ENCODE data around the gene RSPO1.

The RSPO1 gene

DNA sequence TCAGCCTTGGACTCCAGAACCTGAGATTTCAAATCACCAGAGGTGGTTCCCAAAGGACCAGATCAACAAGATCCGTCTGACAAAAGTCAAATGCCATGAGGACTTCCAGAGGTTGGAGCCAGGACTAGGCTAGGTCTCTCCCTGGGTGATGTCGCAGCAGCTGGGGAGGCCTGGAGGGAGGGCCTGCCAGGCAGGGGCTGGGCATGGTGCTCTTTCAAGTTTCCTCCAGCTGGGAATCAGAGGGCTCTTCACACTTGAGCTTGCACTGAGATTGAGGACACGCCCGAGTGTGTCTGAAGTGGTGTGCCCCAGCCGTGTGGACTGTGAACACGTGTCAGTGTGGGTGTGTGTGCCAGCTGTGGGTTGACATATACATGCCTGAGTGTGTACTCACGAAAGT lies 21.3 kb upstream of the RSPO1 start:
- no peak for FAIRE-seq

DNA sequence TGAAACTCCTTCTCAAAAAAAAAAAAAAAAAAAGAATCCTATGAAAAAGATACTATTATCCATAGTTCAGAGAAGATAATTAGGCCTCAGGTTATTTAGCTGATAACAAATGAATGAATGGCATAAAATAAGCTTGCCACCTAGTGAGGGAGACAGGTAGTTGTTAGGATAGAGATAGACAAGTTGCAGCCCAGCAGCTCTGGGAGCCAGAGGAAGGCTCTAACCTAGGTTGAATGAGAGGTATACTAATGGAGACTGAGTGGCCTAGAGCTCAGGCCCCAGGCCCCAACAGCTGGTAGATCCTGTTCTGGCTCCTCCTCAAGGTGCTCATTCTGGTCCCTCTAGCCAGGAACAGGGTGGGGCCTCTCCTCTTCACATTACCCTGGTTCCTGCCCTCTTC lies 20.6 kb upstream of the RSPO1 start:
- FAIRE-seq, result no peak

DNA sequence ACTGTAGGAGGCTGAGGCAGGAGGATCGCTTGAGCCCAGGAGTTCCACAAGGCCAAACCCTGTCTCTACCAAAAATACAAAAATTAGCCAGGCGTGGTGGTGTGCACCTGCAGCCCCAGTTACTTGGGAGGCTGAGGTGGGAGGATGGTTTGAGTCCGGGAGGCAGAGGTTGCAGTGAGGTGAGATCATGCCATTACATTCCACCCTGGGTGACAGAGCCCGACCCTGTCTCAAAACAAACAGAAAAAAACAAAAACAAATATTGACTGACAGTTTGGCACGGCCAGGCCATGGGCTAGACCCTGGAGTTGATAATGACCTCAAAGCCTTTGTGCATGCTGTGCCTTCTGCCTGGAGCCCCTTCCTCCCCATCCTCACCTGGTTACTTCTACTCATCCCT lies 19.2 kb upstream of the RSPO1 start:
- FAIRE-seq, result no peak

DNA sequence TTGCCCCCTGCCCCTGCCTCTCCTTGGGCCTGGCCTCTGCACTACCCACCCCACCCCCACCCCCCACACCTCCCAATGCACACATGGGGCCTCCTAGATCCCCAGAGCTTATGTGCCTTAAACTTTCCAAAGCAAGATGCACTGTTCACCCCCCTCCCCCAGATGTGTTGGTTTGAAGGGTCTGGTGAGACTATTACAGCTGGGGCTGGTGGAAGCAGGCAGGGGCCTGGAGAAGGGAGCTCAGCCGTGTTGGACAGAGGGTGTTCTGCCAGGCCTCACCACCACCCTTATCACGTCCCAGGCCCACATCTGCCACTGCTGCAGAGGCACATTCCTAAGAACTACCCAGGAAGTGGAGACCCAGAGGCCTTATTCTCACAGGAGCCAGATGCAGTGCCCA lies 18.3 kb upstream of the RSPO1 start:
- no peak for FAIRE-seq

DNA sequence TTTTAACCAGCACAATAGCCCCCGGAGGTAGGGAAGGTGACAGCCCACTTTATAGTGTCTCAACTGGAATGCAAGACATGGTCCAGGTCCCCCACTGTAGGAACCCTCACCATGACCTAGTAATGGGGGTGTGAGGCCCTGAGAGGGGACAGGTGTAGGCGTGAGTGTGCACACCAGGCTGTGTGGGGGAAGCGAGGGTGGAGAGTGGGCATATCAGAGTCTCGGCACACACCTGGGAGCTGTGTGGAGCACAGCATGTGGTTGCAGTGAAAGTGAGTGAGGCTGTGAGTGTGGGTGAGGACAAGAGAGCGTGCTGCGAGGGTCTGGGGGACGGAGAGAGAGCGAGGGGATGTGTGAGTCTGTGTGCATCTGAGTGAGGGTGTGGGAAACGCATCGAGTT lies 17.1 kb upstream of the RSPO1 start:
- FAIRE-seq, result no peak

DNA sequence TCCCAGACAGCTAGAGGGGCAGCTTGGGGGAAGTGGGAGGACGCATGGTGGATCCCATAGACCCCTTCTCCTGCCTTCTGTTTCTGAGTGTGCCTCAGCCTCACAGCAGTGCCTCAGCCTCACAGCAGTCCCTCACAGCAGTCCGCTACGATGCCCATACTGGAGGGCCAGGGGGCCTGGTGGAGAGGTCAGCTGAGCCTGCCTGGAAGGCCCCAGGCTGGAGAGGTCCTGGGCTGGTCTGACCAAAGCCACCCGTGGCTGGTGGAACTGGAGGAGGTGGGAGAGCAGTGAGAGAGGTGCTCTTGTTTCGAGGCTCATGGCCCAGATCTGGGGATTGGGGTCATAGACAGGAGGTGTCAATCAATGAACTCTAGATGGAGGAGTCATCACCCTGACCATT lies 16.0 kb upstream of the RSPO1 start:
- FAIRE-seq, result no peak

DNA sequence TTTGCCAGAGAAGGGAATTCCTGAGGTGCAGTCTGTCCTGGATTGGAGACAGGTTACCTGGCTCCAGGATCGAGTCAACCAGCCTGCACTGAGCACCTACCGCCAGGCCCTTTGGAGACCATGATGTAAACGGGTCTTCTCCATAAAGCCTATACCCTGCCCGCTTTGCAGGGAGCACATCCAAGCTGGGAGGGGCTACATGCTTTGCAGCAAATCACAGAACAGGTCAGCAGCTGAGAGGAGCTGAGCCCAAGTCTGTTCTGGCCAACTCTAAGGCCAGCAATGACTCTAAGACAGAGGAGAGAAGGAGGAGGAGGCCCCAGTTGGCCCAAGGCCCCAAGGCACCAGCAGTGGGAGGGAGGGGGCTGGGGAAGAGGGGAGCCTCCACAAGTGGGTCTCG lies 15.5 kb upstream of the RSPO1 start:
- no peak for FAIRE-seq

DNA sequence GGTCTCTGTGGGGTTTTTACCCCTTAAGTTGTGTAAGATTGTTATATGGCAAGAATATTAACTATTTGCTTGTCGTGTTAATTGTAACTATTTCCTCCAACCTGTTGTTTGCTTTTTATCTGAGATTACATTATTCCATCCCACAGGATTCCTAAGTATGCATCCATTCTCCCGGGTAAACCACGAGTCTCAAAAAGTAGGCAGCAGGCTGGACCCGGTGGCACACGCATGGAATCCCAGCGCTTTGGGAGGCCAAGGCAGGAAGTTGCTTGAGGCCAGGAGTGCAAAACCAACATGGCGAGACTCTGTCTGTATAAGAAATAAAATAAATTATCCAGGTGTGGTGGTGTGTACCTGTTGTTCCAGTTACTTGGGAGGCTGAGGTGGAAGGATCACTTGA lies 12.6 kb upstream of the RSPO1 start:
- FAIRE-seq, result no peak

DNA sequence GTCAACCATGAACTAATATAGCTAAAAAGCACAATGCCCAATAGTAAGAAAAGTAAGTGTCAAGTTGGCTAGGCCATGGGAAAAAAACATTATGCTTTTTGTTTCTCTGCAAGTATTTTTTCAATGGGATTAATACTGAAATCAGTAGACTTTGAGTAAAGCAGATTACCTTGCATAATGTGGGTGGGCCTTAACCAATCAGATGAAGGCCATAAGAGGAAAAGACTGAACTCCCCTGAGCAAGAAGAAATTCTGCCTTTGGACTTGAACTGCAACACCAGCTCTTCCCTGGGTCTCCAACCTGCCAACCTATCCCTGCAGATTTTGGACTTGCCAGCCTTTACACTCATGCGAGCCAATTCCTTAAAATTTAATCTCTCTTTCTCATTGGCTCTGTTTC lies 6.4 kb upstream of the RSPO1 start:
- FAIRE-seq, result no peak

DNA sequence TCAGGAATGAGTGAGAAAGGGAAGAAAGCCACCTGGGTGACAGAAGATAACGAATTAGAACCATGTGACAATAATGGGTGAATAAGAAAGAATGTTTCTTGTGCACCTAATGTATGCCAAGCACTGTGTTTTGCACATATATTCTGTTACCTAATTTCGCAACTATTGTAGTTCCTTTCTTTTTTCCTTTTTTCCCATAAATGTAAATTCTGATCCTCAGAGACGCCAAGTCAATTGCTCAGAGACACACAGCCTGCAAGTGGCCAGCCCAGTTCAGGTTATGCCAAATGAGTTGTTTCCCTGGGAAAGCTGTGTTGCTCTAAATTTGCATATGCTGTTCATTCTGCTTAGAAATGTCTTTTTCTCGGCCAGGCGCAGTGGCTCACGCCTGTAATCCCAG lies 1.7 kb upstream of the RSPO1 start:
- FAIRE-seq, result no peak

DNA sequence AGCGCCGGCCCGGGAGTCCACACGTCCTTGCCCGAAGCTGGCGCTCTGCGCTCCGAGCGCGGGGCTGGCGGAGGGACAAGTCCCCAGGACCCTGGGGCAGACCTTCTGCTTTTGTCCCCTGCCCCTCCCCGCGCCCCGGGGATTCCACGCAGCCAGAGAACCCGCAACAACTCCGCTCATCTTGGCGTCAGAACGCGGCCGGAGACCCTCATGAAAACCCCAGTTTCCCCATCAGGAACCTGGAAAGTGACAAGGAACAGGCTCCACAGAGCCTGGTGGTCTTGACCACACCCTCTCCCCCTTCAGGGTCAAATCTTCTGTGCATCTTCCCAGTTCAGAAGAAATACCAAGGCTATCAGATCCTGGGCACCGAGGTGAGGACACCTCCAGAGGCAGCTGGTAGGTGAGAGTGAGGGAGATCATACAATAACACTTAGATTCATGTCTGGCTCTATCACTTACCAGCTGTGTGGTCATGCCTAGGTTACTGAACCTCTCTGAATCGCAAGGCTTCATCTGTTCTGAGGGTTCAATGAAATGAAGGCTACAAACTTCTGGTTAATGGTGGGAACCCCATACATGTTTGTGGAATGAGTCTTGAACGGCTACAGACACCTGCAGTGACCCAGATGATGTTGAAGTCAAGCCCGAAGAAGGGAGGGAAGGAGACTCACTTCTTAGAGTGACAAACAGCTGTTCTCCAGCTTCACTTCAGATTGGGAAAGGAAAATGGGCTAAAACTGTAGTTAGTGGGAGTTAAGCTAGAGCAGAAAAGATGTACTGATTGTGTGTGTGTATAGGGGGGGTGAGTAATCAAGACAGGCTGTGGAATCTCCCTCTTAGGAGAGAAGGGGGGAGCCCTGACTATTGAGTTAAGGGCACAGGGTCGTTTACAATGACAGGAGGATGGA lies 555 bp upstream of the RSPO1 start:
- no peak for FAIRE-seq

DNA sequence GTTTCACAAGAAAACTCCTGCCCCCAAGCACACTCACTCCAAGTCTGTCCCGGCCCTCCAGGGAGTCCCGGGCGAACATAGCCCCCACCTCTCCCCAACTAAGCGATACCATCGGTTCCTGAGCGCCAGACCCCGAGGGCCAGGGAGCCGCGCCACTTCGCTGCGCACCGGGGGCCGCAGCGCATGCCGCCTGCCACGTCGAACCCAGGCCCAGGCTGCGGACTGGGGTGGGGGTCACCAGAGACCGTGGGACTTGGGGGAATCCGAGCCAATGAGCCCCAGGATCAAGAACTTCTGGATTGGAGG lies 801 bp downstream of the RSPO1 start:
- no peak for FAIRE-seq

DNA sequence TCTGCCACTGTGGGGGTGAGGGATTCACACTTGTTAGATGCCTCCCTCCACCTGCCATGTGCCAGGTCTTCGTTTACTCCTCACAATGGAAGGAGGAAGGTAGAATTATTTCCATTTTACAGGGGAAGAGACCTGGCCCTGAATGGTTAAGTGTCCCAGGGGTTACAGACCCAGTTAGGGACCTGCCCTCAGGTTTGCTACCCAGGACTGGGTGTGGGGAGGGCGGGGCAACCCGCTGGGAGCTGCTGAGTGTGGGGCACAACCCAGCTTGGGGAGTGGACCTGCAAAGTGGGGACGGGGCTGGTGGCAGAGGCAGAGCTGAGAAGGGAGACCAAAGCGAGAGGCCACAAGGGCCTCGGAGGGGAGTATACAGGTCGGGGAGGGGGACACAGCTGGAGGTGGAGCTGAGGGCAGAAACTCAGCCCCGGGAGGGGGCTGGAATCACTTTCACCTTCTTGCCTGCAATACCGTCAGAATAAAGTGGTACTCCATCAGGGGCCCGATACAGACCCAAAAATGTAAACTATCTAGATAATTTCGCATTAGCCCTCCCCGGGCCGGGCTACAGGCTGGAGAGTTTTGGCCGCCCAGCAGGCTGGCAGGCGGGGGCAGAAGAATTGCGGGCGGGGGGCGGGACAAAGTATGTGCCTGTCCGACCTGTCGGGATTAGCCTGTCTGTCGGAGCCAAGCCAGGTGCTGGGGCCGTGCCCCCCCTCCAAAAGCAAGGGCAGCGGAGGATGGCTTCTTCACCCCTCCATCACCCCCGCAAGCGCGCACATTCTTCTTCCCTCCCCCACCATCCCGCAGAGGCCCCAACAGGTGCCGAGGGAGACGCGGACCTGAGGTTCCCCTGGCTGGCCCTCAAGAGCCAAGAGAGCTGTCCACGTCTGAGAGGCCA lies 1.4 kb downstream of the RSPO1 start:
- no peak for FAIRE-seq

DNA sequence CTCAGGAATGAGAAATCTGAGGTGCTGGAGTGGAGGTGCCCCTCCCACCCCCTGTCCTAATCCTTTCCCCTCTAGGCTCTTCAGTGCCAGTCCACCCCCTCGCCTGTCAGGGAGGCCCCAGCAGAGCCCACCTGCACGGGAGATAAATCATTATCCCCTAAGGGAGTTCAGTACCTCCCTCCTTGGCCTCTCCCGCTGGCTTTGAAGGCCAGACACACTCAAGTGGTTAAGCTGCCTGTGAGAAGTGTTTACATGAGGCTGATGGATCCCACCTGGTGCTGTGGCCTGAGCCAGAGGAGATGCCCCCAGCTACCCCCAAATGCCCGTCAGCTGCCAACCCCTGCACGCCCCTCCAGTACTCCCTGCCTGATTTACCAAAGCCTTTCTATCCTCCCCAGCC lies 3.7 kb downstream of the RSPO1 start:
- FAIRE-seq, result no peak

DNA sequence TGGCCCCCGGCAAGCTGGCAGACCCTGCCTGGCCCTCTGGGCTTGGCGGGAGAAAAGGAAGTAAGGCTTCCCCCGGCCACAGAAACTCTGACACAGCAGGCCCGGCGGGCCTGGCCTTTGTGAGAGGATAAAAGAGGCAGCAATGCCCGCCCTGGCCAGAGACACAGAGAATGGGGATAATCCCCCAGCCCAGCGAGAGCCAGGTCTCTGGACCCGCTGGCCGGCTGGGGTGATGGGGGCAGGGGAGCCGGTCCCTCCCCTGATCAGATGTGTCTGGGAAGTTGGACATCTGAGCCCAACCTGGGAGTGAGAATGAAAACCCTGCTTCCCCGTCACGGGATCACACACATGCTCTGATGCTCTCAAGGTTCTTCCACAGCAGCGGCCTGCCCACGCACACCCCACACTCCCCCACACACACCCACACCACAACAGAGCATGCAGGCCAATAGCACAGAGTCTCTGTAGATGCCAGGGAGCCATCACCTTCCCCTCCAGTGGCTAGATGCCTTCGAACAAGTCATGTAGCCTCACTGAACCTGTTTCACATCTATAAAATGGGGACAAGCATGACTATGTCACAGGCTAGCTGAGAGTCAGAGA lies 4.2 kb downstream of the RSPO1 start:
- FAIRE-seq, result no peak

DNA sequence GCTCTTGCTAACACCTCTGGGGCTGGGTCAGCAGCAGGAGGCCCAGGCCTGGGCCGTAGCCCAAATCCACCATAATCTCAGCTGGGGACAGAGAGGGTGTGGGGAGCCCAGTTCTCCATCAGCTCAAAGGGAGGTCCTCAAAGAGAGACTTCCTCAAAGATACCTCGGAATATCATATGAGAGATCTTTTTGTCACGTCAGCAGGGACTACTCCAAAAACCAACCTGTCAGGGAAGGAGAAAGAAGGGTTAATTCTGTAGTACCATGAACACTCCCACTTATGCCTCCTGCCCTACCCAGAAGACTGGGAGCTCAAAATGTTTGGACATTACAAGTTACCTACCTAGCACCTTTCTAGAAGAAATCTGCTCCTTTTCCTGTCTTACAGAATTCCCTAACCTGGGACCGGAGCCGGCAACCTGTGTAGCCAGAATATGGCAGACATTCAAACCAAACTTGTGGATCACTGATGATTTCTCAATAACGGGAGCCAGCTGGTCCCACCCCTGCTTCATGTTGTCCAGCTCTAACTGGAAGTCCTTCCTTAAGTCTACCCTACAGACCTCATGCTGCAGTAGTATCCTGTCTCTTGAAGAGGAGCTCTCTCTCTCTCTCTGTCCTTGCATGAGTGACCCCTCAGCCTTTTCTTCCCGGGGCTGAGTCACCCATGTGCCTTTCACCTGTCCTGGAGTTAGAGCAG lies 4.8 kb downstream of the RSPO1 start:
- no peak for FAIRE-seq

DNA sequence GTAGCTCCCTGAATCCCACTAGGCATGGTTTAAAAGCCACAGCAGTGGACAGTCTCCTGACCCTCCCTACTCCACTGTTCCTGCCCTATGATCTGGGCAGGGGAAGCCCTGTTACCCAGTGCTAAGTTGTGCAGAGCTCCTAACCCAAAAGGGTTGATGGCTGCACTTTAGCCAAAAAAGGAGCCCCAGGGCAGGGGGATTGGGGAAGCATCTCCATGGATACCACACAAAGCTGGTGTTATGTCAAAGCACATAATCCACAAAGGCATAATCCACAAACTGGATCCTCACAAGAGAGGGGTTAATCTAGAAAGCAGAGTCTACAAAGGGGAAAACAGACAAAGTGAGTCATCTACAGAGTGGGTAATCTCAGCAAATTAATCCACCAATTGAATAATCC lies 5.7 kb downstream of the RSPO1 start:
- FAIRE-seq, result no peak

DNA sequence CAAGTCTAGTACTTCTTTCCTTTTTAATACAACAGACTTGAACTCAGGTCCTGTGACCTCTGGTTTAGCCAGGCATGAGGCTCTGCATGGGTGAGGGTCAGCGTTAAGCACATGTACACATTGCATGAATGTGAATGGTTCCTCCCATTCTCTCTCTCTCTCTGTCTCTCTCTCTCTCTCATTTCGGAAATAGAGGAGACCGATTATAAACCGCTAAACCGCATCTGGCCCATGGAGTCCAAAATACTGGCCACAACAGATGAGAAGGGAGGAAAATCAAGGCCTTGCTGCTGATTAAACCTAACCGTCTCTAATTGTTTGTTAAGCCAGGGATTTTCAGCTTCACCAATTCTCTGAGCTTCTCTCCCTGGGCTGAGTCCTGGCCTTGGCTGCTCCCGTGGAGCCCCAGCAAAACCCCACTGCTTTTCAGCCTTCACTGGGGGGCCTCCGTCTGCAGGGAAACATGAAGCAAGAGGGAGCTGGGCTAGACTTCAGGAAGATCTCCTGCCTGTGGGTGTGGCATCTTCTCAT lies 6.6 kb downstream of the RSPO1 start:
- FAIRE-seq, result no peak

DNA sequence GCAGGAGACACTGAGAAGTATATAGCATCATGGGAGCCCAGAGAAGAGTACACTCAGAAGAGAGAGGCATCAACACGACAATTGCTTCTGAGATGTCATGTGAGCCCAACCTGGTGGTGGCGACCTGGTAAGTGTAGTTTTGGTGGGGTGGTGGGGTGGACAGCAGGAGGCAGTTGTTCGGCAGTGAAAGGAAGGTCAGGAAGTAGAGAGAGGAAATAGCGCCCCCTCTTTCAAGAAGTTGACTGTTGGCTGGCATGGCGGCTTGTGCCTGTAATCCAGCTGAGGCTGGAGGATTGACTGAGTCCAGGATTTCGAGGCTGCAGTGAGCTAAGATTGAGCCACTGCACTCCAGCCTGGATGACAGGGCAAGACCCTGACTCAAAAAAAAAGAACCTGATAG lies 12.6 kb downstream of the RSPO1 start:
- FAIRE-seq, result no peak

DNA sequence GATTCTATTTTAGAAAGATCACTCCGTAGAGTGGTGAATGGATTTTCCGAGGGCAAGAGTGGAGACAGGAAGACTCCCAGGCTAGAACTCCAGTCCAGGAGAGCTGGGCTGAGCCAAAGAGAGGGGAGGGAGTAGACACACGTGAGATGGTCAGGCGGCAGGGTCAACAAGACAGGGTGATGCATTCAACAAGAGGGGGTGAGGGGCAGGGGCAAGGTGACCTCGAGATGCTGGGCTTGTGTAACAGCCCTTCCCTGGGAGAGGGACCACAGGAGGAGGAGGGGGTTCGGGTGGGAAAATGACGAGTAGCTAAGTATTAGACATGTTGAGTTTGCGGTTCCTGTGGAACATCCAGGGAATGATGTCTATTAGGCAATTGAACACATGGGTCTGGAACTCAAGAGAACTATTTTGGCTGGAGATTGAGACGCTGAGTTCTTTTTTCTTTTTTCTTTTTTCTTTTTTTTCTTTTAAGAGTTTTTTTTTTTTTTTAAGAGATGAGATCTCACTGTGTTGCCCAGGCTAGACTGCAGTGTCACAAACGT lies 13.3 kb downstream of the RSPO1 start:
- FAIRE-seq, result no peak

DNA sequence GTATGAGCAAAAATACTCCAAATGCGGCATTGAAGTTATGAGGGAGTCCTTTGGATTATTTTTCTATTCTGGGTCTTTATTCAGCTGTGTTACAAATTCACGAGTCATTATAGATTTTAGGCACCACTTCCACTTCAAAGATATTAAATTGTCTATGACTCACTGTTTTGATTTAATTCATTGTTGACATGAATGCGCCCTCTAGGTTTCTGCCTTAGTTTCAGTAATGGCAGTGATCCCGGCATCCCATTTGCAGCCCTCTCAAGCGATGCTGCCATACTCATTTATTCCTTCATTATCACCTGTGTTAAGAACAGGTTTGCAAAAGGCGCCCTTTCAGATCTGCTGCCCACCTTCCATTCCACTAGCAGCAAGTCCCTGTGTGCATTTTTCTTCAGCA lies 14.0 kb downstream of the RSPO1 start:
- FAIRE-seq, result no peak

DNA sequence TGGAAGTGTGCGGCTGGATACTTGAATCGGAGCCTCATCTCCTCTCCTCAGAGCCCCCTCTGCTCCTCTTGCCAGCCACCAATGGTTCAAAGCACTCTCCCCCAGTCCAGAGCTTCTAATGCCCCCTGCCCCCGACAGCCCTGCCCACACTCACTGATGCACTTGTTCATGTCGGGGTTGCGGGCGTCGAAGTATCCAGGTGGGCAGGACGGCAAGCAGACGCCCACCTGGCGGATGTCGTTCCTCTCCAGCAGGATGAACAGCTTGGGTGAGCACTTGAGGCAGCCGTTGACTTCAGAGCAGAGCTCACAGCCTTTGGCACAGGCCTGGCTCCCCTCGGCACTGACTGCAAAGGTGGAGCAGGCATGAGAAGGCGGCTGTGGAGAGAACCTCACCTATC lies 18.4 kb downstream of the RSPO1 start:
- FAIRE-seq, result no peak

DNA sequence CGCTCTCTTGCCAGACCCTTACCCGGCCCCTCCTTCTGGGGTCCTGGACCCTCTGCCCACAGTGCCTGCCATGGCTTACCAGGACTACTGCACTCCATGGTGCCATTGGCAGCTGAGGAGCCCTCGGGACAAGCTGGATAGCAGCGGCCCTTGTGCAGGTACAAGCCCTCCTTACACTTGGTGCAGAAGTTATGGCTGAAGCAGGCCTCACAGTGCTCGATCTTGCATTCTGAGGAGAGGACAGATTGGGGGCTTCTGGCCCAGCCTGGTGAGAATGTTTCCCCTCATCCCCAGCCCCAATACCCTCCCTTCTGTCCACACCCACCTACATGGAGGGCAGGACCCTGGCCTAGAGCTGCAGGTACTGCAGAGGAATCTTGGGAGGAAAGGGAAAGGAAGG lies 20.6 kb downstream of the RSPO1 start:
- FAIRE-seq, result no peak
